ENCODE data around the gene CABS1. TPM values are rescaled to one million over a fixed set of nuclear protein-coding genes. Genes with fewer than 3 reads are reported as not detected.

Gene CABS1
- total RNA-seq, 1 donor from 2014 or later: not detected

- DNase-seq (ENCODE audit: low read depth): no peak
- Histone ChIP-seq H3K36me3 (ENCODE audit: control insufficient read depth, insufficient read depth, low read length) (no peaks in the 10 kb centered on the region), H3K27me3 (ENCODE audit: control insufficient read depth, insufficient read depth, low read length) (no peaks in the 10 kb centered on the region), H3K4me3 (ENCODE audit: low read depth, low read length) (no peak overlapping the region)
- no peak for TF ChIP-seq CTCF (IDR thresholded peaks at IDR 0.05; ENCODE audit: insufficient read depth, low read length, severe bottlenecking)
- FAIRE-seq: peak; percentile 36
Observed at GRCh38 chr4:70300215-70300614, 34.6 kb upstream of the CABS1 start.

- H3K36me3 ChIP-seq (ENCODE audit: control insufficient read depth, insufficient read depth, low read length): no peaks in the 10 kb centered on the region
- no peak for FAIRE-seq
- H3K4me3 ChIP-seq (ENCODE audit: low read depth, low read length): no peak overlapping the region
- no peak for DNase-seq (ENCODE audit: low read depth)
- no peaks in the 10 kb centered on the region for H3K27me3 ChIP-seq (ENCODE audit: control insufficient read depth, insufficient read depth, low read length)
- no peak for TF ChIP-seq CTCF (IDR thresholded peaks at IDR 0.05; ENCODE audit: insufficient read depth, low read length, severe bottlenecking)
Observed at GRCh38 chr4:70303090-70303489, 31.7 kb upstream of the CABS1 start.

GRCh38 chr4:70305601-70306000 is 29.2 kb upstream of the CABS1 start:
- Histone ChIP-seq H3K36me3 (ENCODE audit: control insufficient read depth, insufficient read depth, low read length) (no peaks in the 10 kb centered on the region), H3K4me3 (ENCODE audit: low read depth, low read length) (no peak overlapping the region), H3K27me3 (ENCODE audit: control insufficient read depth, insufficient read depth, low read length) (no peaks in the 10 kb centered on the region)
- FAIRE-seq: no peak
- no peak for TF ChIP-seq CTCF (IDR thresholded peaks at IDR 0.05; ENCODE audit: insufficient read depth, low read length, severe bottlenecking)
- no peak for DNase-seq (ENCODE audit: low read depth)

DNA sequence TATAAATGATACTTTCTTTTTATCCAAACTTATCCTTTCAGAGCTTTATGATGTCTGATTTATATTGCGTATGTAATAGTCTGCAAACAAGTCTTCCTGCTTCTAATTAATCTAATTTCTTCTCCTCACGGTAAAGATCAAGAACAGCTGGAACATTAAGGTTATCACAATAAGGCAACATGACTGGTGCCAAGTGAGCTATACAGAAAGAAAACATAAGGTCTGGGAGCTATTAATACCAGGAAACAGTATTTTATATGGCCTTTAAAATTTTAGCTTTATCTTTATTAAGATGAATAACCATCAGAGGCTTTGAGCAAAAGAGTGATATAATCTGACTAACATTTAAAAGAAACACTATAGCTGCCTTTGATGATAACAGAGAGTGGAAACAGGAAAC is 28.7 kb upstream of the CABS1 start:
- no peak for FAIRE-seq
- Histone ChIP-seq H3K4me3 (ENCODE audit: low read depth, low read length) (no peak overlapping the region), H3K27me3 (ENCODE audit: control insufficient read depth, insufficient read depth, low read length) (no peaks in the 10 kb centered on the region), H3K36me3 (ENCODE audit: control insufficient read depth, insufficient read depth, low read length) (no peaks in the 10 kb centered on the region)
- TF ChIP-seq CTCF (IDR thresholded peaks at IDR 0.05; ENCODE audit: insufficient read depth, low read length, severe bottlenecking): no peak
- DNase-seq (ENCODE audit: low read depth): no peak

DNA sequence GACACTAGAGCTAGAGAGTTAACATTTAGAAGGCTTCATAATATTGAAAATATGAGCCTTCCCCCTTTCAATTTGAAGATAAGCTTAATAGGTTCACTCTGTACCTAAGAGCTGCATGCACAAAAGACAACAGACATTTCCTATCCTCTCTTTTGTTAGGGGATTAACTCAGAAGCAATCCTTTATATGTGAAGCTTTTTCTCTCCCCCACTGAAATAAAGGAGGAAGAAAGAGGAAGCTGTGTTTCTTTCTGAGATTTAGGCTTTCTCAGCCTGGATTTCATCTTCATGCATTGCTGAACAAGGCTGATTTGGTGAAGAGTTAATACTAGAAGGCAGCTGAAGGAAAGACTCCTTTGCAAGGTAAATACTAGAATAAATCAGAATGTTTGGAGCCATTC is 21.0 kb upstream of the CABS1 start:
- Histone ChIP-seq H3K27me3 (ENCODE audit: control insufficient read depth, insufficient read depth, low read length) (no peaks in the 10 kb centered on the region), H3K4me3 (ENCODE audit: low read depth, low read length) (no peak overlapping the region), H3K36me3 (ENCODE audit: control insufficient read depth, insufficient read depth, low read length) (no peaks in the 10 kb centered on the region)
- TF ChIP-seq CTCF (IDR thresholded peaks at IDR 0.05; ENCODE audit: insufficient read depth, low read length, severe bottlenecking): no peak
- FAIRE-seq (no peak), DNase-seq (ENCODE audit: low read depth) (no peak)

GRCh38 chr4:70315928-70316327 is 18.9 kb upstream of the CABS1 start:
- FAIRE-seq (no peak), DNase-seq (ENCODE audit: low read depth) (peak; percentile 3)
- no peaks in the 10 kb centered on the region for H3K36me3 ChIP-seq (ENCODE audit: control insufficient read depth, insufficient read depth, low read length)
- peak; percentile 3 for TF ChIP-seq CTCF (IDR thresholded peaks at IDR 0.05; ENCODE audit: insufficient read depth, low read length, severe bottlenecking)
- H3K27me3 ChIP-seq (ENCODE audit: control insufficient read depth, insufficient read depth, low read length): no peaks in the 10 kb centered on the region
- H3K4me3 ChIP-seq (ENCODE audit: low read depth, low read length): no peak overlapping the region

Measured in bronchial epithelial cell (primary cell).